H54 (cell line): ENCODE measurements around the gene YOD1.

Source experiments
- DNase-seq: peaks from one replicate; pipeline ENCODE4 v3.0.0; 2011; ENCODE audit warnings: low spot score, mixed read lengths; ENCODE audit not compliant: insufficient read length
- FAIRE-seq: peaks from 3 replicates; lab custom pipeline; 2011; peaks lifted over from hg19 to GRCh38; lab: Jason Lieb, UNC
- POLR2A ChIP-seq: IDR thresholded peaks from 2 replicates; pipeline ENCODE4 v1.6.1; 2011; ENCODE audit warnings: low read depth, mild to moderate bottlenecking, low read length

Gene YOD1

GRCh38 chr1:207031632-207032264, 19.3 kb downstream of the YOD1 start:
- TF ChIP-seq POLR2A: no peak
- FAIRE-seq (no peak), DNase-seq (no peak)

- no peak for TF ChIP-seq POLR2A
- DNase-seq: no peak
- no peak for FAIRE-seq
Measured at GRCh38 chr1:207031016-207031415, 20.0 kb downstream of the YOD1 start.

- FAIRE-seq (no peak), DNase-seq (no peak)
- no peak for TF ChIP-seq POLR2A
Measured at GRCh38 chr1:207030522-207031009, 20.4 kb downstream of the YOD1 start.

GRCh38 chr1:207029701-207030521, 21.1 kb downstream of the YOD1 start:
- no peak for TF ChIP-seq POLR2A
- FAIRE-seq (no peak), DNase-seq (no peak)

GRCh38 chr1:207028884-207029650, 21.9 kb downstream of the YOD1 start:
- FAIRE-seq (no peak), DNase-seq (no peak)
- no peak for TF ChIP-seq POLR2A

GRCh38 chr1:207027921-207028320, 23.1 kb downstream of the YOD1 start:
- DNase-seq (no peak), FAIRE-seq (no peak)
- TF ChIP-seq POLR2A: no peak

- FAIRE-seq (peak; percentile 69), DNase-seq (peak; percentile 57)
- no peak for TF ChIP-seq POLR2A
Measured at GRCh38 chr1:207027206-207027777, 23.7 kb downstream of the YOD1 start.

- no peak for TF ChIP-seq POLR2A
- FAIRE-seq (no peak), DNase-seq (no peak)
Measured at GRCh38 chr1:207026104-207026534, 24.9 kb downstream of the YOD1 start.

- no peak for TF ChIP-seq POLR2A
- no peak for FAIRE-seq
- no peak for DNase-seq
Measured at GRCh38 chr1:207025146-207025880, 25.7 kb downstream of the YOD1 start.

GRCh38 chr1:207024202-207025145, 26.5 kb downstream of the YOD1 start:
- no peak for TF ChIP-seq POLR2A
- no peak for FAIRE-seq

GRCh38 chr1:207022996-207023679, 27.9 kb downstream of the YOD1 start:
- TF ChIP-seq POLR2A: no peak
- DNase-seq (no peak), FAIRE-seq (no peak)

More at GRCh38 chr1:207024202-207025145, 26.5 kb downstream of the YOD1 start:
- DNase-seq: no peak
